GM18511 (cell line): ENCODE results near the gene HEG1.

Experiments
- ATAC-seq: cut with Tn5 transposase; IDR thresholded peaks from one replicate; pipeline ENCODE4 v1.9.1; 2021; ENCODE audit warnings: mild to moderate bottlenecking, moderate library complexity; ENCODE audit not compliant: unreplicated experiment

The HEG1 gene

DNA sequence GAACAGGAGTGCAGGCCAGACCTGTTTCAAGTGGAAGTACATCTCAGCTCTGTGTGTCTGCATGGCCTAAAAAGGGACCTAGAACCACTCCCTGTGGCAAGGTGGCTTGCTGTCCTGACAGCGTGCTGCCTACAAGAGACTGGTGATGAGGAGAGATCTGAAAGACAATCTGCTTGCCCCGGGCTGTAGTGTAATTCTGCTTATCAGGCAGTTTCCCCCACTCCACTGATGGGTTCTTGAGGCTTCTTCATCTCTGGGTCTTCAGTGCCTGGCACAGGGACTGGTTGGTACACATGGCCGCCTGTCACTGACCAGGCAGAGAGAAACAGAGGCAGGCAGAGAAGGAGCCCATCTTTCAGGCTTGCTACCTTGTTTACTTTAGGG lies 57.6 kb downstream of the HEG1 start:
- ATAC-seq, result no peak

DNA sequence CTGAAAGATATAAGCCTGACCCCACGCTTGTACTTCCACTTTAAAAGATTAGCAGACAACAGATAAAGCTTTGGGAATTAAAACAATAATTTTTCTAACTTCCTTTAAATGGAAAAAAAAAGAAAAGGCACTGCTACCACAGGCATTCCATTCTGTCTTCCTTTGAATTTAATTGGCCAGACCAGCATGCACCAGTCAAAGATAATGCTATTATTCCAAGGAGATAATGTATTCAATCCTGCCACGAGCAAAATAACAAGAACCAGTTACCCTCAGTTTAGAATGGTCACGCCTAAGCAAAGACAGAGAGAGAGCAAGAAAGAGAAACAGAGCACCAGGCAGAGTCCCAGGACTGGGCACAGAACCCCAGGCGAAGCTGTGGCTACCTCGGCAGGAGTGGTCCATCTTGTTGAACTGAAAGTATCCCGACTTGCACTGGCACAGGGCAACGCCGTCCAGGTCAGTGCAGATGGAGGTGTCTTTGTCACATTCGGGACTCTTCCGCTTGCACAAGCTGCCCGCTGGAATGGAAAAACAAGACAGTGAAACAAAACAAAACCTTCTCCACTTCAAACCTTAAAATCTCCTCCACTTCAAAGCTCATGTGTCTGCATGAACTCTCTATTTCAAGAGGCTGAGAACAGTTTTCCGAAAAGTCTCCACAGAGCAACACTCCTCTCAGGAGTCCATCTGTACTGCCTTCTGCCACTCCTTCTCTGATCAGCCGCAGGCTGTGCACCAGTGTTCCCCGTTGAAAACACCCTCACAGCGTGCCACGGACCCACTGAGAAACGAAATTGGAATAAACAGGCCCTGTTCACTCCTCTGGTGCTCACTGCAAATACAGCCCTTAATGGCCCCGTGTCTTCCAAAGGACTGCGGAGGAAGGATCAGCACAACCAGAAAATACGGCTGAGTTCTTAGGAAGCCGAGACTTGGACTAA lies 58.2 kb downstream of the HEG1 start:
- ATAC-seq, result no peak

DNA sequence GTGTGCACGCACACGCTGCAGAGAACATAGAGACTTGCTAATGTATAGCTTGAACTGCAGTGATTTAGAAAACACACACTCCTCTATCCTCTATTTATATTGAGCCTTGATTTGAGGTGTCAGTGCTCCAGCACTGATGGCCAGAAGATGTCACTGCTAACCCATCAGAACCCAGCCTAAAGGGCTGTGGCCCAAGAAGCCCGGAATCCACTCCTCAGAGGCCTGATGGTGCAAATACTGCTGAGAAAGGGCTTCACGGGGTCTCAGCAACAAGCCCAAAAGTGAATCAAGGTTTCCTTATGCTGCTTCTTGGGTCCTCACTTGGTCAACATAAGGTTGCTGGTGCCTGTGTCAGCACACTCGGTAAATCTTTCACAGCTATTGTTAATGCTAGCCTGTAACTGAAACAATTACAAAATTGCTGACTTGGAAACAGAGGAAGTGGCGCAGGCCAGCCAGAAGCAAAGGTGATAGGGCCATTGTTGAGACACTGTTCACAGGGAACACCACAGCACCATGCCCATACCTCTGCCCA lies 60.3 kb downstream of the HEG1 start:
- no peak for ATAC-seq

DNA sequence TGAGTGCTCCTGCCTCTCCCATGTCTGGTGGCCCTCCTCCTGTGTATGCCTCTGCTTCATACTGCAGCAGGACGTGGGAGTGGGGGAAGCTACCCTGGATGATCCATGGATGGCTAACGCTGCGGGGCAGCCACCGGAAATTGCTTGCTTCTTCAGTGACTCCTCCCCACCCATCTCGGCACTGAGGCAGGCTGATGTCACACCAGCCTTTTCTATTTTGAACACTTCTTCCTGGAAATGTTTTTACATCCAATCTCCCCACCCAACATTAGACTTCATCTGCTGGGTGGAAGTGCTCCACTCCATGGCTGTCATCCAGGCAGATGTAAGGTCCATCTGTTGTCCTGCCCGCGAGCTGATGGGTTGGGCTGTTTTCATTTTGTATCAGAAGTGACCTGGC lies 62.3 kb downstream of the HEG1 start:
- no peak for ATAC-seq

DNA sequence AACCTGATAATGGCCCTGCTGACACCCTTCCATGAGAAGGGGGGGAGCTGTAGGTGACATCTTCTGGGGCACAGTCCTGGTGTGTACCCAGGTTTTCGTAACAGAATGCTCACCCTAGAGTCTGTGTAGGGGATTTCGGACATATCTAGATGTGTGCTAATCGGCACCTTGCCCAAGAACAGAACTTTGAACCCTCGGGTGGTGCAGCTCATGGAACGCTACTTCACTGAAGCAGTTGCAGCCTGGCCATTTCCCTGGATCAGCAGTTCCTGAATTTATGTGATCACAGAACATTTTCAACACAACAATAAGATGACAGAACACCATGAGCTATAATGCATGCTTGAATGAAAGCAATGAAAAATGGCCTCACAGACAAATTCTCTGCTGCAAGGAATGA lies 63.8 kb downstream of the HEG1 start:
- ATAC-seq, result no peak

DNA sequence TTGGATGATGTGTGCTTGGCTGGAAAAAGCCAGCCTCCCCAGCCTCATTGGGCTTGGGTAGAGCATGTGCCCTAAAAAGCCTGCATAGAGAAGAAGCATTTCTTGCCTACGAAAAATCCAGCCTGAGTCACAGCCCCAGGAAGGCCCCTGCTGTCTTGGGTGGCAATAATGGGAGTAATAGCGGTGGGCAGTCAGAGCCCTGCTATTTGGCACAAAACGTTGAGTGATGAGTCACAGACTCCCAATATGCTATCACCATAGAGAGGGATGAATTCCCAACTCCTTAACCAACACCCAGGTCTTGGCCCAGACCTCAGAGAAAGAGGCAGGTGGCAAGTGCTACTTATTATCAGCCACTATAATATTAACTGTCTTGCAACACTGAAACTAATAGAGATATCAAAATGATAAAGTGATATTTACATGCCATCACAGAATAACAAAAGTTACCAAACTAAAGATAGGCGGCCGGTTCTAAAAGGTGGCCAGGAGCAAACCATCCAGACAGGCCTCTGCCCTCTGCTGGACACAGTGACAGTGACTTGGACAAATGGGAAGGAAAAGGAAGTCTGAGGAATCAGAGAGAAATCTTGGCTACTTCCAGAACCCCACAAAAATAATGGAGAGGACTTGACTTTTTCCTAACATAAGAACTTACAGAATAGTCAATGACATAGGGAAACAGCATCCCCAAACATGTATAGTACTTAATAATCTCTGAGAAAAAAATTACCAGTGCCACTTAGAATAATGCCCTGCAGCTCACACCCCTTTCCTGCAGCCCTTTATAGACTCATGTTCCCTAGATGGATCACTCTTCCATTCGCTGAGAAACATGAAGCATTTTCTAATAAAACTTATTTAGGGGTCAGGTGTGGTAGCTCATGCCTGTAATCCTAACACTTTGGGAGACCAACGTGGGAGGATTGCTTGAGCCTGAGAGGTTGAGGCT lies 69.3 kb downstream of the HEG1 start:
- no peak for ATAC-seq

DNA sequence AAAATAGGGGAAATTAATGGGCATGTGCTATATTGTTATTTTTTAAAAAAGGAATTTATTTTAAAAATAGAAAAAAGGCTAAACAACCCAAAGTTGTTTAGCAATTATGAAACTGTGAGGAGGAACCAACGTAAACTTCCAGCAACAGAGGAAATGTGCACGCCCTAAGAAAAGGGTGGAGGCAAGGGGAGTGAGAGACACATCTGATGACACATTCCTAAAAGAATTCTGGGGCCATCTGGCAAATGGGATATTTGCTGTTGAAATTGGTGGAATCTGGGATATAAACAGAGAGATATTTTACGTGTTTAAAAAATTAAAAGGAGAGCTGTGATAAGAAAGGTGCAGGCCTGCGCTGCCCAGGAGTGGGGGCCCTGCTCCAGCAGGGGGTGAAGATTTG lies 70.4 kb downstream of the HEG1 start:
- no peak for ATAC-seq

DNA sequence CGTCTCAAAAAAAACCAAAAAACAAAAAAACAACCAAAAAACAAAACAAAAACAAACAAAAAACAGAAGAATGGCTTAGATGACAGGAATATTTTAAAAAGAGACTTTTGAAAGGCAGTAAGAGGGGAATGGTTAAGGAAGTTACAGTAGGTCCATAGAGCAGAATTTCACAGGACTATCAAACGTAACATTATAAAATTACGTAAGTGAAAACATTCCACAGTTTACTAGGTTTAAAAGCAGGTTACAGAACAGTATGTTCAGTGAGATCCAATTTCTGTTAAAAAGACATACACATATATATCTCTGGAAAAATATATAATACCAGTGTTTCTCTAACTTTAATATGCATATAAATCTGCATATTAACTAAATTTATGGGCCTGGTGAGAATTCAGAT lies 71.0 kb downstream of the HEG1 start:
- ATAC-seq, result no peak

DNA sequence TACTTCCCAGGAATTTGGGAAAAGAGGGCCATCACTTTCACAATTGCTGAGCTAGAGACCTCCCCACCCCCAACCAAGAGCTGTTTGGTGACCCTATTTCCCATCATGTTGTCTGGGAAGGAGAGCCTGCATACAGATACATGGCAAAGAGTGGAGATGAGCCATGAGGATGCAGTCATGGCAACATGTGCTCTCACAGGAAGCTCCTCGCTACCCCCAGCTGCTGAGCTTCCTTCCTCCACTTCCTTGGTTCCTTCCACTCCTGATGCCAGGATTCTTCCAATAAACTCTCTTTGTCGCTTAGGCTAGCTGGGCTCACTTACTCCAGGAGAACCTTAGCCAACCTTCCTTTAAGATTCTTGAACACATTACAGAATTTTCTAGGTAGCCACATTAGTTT lies 72.9 kb downstream of the HEG1 start:
- ATAC-seq, result no peak

DNA sequence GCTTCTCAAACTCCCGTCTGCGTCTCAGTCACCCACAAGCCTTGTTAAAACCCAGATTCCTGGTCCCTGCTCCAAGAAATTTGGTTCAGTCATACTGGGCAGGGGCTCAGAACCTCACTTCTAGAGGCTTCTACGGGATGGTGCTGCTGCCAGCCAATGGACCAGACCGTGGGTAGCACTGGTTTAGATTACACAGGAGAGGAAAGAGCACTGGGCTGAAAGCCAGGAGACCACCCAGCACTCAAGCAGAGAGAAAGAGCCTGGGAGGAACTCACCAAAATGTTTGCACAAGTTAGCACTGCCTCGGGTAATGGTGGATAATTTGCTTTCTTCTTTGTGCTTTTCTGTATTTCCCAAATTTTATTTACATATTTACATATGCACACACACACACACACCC lies 74.3 kb downstream of the HEG1 start:
- no peak for ATAC-seq

DNA sequence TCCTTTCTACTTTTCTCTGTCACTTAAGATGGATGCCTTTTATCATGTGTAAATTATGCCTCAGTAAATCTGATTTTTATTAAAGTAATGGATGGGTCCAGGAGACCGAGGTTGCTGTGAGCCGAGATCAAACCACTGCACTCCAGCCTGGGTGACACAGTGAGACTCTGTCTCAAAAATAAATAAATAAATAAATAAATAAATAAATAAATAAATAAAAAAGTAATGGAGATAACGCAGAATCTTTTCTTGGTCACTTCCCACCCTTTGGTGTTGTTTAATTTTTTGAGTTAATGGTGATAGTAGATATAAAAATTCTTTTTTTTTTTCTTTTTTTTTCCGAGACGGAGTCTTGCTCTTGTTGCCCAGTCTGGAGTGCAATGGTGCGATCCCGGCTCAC lies 77.2 kb downstream of the HEG1 start:
- ATAC-seq, result no peak

DNA sequence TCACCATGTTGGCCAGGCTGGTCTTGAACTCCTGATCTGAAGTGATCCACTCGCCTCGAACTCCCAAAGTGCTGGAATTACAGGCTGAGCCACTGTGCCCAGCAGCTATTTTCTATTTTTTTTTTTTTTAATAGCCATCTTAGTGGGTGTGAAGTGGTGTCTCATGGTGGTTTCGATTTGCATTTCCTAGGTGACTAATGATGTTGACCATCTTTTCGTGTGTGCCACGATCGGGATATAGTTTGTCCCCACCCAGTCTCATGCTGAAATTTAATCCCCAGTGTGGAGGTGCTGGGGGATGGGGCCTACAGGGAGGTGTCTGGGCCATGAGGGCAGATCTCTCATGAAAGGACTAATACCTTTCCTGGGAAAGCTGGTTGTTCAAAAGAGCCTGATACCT lies 79.4 kb downstream of the HEG1 start:
- ATAC-seq, result no peak

DNA sequence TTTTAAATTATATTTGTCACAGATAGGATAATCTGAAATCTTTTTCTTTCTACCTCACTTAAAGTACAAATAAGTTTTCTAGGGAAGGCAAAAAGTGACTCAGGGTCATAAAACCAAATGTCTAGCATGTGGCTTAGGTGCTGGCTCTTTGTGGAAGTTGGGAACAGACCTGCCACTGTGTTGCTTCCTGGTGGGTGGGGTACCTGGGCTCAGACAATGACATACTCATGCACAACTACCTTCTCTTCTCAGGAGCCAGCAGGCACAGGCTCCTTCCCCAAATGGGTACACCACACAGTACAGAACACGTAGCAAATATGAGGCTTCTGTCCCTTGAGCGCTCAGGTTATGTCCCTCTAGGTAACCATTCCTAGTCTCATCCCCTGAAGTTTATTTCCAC lies 81.1 kb downstream of the HEG1 start:
- no peak for ATAC-seq

DNA sequence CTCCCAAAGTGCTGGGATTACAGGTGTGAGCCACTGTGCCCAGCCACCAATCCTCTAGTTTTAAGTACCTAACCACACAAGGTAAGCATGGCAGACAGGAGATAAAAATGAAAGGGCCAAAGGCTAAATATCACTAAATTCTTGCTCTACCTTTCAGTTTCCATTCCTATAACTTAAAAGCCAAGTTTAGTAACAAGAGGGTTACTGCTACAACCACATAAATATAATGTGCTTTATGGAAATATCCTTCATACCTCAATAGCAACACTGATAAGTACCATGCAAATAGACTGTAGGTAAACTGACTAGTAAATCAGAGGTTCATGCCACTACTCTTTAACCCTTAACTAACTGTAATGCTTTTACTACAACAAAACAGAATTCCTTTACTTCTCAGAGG lies 82.5 kb downstream of the HEG1 start:
- ATAC-seq, result no peak

DNA sequence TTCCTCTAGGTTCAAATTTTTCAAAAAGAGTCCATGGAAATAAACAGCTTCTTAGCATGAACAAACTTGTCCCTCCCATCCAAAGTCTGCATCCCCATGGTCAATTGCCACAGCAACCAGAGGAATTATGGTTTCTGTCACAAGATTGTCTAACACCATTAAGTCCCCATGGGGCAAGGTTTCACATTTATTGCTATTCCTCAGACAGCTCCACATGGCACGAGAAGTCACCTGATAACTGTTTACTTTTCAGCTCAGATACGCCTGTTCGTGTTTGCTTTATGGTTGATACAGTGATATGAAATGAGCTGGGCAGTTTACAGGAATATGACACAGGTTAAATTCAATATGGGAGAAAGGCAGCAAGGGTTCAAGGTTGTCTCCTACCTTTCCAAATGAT lies 83.3 kb downstream of the HEG1 start:
- no peak for ATAC-seq

DNA sequence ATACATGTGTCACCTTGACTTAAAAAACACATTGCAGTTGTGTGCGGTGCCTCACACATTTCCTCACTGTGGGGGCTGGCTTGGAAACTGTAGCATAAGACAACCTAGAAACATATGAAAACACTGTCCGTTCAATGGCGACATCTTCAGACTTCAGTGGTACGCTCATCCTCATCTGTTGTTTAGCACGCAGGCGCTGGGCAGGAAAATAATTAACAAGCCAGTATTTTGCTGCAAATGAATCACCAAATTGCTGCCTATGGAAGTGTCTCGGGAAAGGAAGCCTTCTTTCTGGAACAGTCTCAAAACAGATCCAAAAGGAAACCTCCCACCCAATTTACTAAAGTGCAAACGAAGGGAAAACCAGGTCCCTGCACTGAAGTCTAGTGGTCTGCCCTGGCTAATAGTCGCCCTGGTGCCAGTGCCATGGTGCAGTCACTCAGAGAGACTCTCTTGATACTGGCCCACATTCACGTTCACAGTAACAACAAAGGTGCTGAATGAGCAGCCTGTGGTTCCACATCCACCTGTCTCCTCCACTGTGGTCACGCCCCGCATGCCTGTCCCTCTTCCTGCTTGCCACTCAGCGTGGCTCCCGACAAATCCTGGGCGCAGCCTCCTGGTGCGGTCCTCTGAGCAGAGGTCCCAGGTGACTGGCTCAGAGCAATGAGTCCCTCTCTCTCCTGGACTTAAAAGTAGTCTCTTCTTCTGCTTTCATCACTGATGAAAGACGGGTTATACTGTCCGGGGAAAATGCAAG lies 85.7 kb downstream of the HEG1 start:
- ATAC-seq, result no peak

DNA sequence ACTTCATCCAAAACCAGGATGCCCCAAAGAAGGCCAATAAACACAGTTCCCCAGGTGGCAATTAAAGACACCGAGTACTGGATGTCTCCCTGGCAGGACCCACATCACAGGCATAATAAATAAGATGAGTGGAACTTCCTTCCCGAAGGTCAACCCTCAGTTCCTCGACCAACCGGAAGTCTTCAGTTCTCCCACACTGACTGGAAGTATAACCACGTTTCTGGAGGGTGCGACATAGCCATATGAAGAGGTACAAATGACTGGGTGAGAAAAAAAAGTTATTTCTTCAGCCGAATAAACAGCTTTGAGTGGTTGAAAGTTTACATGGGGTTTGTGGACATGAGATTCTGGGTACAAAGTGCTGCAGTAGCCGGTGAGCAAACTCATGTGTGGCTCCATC lies 86.6 kb downstream of the HEG1 start:
- ATAC-seq, result no peak

DNA sequence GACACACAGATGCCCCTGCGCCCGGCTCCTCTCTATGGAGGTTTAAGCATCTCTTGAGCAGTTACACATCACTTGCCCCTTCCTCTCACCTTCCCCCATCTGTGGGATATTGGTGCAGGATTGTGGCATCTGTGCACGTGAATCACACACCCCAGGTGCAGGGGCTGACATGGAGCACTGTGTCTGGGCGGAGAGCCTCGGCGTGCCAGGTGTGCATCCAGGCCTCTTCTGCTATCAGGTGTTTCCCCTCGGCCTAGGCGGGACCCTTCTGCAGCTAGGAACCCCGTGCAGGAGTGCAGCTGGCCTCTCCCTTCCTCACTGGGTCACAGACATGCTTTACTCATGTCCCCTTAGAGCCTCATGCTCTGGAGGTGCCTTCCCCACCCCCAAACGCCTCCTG lies 87.8 kb downstream of the HEG1 start:
- ATAC-seq, result no peak

DNA sequence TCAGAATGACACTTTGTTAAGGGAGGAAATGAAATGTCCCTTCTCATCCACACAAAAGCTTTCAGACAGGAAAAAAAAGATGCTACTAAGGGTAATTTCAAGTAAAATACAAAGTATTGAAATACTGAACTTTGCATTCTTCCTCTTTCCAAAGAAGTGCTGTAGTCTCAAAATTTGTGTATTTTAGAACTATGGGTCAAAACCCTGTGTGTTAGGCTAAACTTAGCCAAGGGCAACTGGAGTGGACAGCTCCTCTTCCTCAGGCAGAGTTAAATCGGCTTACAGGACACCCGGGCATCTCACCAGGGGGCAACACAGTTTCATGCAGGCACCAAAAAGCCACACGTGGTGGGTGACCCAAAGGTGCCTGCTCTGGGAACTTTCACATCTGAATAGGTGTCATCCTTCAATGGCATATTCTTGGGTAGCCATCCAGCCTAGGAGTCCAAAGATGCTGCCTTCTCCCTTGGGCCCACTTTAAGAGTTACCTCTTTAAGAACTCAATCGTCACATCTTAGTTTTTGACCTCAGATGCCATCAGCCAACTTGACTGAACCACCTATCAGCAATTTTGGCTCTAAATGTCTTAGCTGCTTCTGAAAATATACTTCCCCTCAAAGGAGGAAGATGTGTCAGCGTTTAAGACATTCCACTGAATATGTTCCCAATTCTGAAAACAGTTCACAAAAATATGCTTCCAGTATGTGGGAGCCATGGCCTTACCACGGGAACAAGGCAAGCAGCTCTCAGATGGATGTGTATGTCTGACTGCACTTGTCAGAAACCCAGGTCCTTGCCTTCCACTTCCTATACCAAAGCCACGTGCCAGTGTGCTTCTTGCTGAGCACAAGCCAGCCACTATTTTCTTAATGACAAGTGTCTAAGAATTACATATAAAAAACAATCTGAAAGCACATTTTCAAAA lies 89.0 kb downstream of the HEG1 start:
- no peak for ATAC-seq

DNA sequence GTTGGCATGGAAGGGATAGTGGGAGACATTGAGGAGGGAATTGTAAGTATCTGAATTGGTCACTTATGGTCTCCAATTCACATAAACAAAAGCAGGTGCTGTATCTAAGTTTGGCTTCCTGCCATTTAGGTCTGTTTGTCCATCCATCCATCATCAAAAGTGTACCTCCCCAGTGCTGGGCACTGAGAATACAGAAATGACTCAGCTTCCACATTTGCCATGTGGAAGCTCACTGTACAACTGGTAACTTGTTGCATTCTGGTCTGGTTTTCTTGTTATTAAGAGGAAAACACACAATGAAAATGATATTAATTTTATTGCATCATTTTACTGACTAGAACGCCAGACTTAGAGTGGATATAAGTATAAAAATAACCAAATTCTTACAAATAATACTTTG lies 90.4 kb downstream of the HEG1 start:
- no peak for ATAC-seq
